Endodermal cell (in vitro differentiated cells): ENCODE measurements around the gene HS6ST1. TPM values are rescaled to one million over a fixed set of nuclear protein-coding genes. Genes with fewer than 3 reads are reported as not detected.

Source experiments
- DNase-seq: peaks from one replicate; pipeline ENCODE4 v3.0.0-alpha.2; 2017
- H3K27ac ChIP-seq: 2 replicates; pipeline ENCODE4 v1.5.1; 2013; ENCODE audit warnings: mild to moderate bottlenecking, low read depth, low read length, moderate library complexity
- H3K27me3 ChIP-seq: 2 replicates; pipeline ENCODE4 v1.6.1; 2013; ENCODE audit warnings: mild to moderate bottlenecking, low read length, moderate library complexity; ENCODE audit not compliant: insufficient read depth, control insufficient read depth, poor library complexity, severe bottlenecking
- H3K36me3 ChIP-seq: 2 replicates; pipeline ENCODE4 v1.7.0; 2013; ENCODE audit warnings: mild to moderate bottlenecking, low read length, moderate library complexity; ENCODE audit not compliant: control insufficient read depth, insufficient read depth
- H3K4me1 ChIP-seq: one replicate; pipeline ENCODE4 v1.7.0; 2013; ENCODE audit warnings: low read length; ENCODE audit not compliant: control insufficient read depth, insufficient read depth
- H3K4me3 ChIP-seq: 2 replicates; pipeline ENCODE4 v1.5.1; 2013; ENCODE audit warnings: mild to moderate bottlenecking, low read length, moderate library complexity
- H3K9ac ChIP-seq: 2 replicates; pipeline ENCODE4 v1.6.1; 2013; ENCODE audit warnings: mild to moderate bottlenecking, low read length, moderate library complexity; ENCODE audit not compliant: poor library complexity, severe bottlenecking; ENCODE audit errors: extremely low read depth
- H3K9me3 ChIP-seq: 2 replicates; pipeline ENCODE4 v1.6.1; 2013; ENCODE audit warnings: mild to moderate bottlenecking, low read length, moderate library complexity; ENCODE audit not compliant: control insufficient read depth
- H3K27ac Mint-ChIP-seq: 2 replicates; pipeline ENCODE4 v1.8.0; 2020; ENCODE audit warnings: mixed read lengths
- H3K27me3 Mint-ChIP-seq: 2 replicates; pipeline ENCODE4 v1.8.0; 2021; ENCODE audit warnings: mild to moderate bottlenecking, mixed read lengths; ENCODE audit not compliant: insufficient read depth
- H3K36me3 Mint-ChIP-seq: 2 replicates; pipeline ENCODE4 v1.8.0; 2020; ENCODE audit warnings: low read depth, mixed read lengths
- H3K4me1 Mint-ChIP-seq: 2 replicates; pipeline ENCODE4 v1.8.0; 2020; ENCODE audit warnings: mixed read lengths
- H3K4me3 Mint-ChIP-seq: 2 replicates; pipeline ENCODE4 v1.8.0; 2020; ENCODE audit warnings: mild to moderate bottlenecking, moderate library complexity, mixed read lengths
- H3K9me3 Mint-ChIP-seq: 2 replicates; pipeline ENCODE4 v1.8.0; 2020; ENCODE audit warnings: mild to moderate bottlenecking, mixed read lengths
- WGBS, 2 experiments: methylation state at CpG; one replicate each; pipeline versions ENCODE4 v1.1.5 to v1.1.7; 2013; ENCODE audit warnings: missing lambda C conversion rate in 2 of 2, mixed read lengths in 1 of 2; ENCODE audit not compliant: insufficient coverage in 1 of 2, insufficient read length in 1 of 2; 5-methylcytosine and 5-hydroxymethylcytosine counted together
- total RNA-seq, 2 donors: library from RNA; stranded (reverse); fragmentation: NEBNext Ultra II Directional in 1 of 2; extraction: Animal tissue kit (Norgen Biotek cat#: 25700) in 1 of 2; gene quantifications; 2 replicates in 1 of 2; 3 replicates in 1 of 2; pipeline ENCODE4 v1.2.1, GENCODE V29; 2021
- TF ChIP-seq, protein P1 (sequence below): fragments of 200-600 bp; sonication (generic); conservative IDR thresholded peaks from 2 replicates; pipeline ENCODE4 v1.5.0; 2021; ENCODE audit warnings: antibody characterized with exemption, mild to moderate bottlenecking

HS6ST1 gene
- total RNA-seq, 2 donors from 2014 or later = 93.0 to 106 TPM

DNA sequence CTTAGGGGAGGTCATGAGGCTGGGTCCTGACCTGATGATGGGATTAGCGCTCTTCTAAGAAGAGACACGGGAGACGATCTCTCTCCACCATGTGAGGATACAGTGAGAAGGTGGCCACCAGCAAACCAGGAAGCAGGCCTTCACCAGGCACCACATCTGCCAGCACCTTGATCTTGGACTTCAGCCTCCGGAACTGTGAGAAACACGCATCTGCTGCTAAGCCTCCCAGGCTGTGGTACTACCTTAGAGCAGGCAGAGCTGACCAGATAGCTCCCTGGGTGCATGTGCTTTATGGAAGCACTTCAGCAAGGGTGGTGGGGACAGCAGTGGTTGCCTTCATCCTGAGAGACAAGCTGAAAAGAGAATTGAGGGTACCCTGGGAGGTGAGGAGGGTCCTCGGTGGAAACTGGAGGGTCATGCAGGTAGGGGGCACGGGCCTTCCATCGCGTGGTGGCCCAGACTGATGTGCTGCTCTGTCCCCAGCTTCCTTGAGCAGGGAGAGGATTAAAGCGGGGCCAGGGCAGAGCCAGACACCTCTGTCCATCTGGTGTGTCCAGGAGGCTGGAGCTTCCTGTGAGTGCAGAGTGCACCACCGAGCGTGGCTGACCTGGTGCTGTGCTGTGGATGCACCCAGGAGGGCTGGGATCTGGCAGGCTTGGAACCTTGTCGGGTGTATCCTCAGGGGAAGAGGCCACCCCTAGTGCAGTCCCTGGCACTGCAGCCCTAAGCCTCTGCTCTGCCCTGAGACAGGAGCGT is 42.9 kb upstream of the HS6ST1 start:
- H3K9me3 ChIP-seq = no peaks in the 10 kb centered on the region
- H3K27me3 Mint-ChIP-seq = peaks cover 6% of the 10 kb centered on the region
- H3K36me3 Mint-ChIP-seq = peaks cover 2% of the 10 kb centered on the region
- peak overlapping the region; percentile 96 for H3K27ac Mint-ChIP-seq
- 92 to 95% methylated on average over 8 to 14 of the region's 14 CpGs for WGBS, 2 experiments
- TF ChIP-seq, protein P1, sequence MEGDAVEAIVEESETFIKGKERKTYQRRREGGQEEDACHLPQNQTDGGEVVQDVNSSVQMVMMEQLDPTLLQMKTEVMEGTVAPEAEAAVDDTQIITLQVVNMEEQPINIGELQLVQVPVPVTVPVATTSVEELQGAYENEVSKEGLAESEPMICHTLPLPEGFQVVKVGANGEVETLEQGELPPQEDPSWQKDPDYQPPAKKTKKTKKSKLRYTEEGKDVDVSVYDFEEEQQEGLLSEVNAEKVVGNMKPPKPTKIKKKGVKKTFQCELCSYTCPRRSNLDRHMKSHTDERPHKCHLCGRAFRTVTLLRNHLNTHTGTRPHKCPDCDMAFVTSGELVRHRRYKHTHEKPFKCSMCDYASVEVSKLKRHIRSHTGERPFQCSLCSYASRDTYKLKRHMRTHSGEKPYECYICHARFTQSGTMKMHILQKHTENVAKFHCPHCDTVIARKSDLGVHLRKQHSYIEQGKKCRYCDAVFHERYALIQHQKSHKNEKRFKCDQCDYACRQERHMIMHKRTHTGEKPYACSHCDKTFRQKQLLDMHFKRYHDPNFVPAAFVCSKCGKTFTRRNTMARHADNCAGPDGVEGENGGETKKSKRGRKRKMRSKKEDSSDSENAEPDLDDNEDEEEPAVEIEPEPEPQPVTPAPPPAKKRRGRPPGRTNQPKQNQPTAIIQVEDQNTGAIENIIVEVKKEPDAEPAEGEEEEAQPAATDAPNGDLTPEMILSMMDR = no peak
- H3K27ac ChIP-seq = peak overlapping the region; percentile 98
- no peaks in the 10 kb centered on the region for H3K9me3 Mint-ChIP-seq
- no peaks in the 10 kb centered on the region for H3K36me3 ChIP-seq
- no peak overlapping the region for H3K4me3 Mint-ChIP-seq
- no peaks in the 10 kb centered on the region for H3K27me3 ChIP-seq
- peaks cover 4% of the 10 kb centered on the region for H3K4me1 ChIP-seq
- peak; percentile 44 for DNase-seq
- no peak overlapping the region for H3K4me3 ChIP-seq
- peaks cover 17% of the 10 kb centered on the region for H3K4me1 Mint-ChIP-seq
- no peak overlapping the region for H3K9ac ChIP-seq

DNA sequence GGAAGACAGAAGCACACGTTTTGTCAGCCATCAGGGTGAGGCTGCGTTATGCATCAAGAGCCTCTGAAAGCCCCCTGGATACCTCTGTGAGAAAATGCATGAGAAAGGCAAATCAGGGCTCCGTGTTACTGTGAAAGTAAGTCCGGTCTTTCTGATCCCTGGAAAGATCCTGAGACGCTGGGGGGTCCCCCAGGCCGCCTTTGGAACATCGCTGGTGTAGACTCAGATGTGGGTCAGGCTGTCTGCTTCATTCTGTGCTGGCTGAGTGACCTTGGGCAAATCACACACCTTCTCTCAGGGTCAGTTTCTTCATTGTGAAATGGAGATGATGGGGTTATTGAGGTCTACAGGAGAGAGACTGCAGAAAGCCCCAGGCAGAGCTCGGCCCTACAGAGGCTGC is 42.0 kb upstream of the HS6ST1 start:
- Histone ChIP-seq H3K27me3 (no peaks in the 10 kb centered on the region), H3K4me1 (peaks cover 4% of the 10 kb centered on the region), H3K36me3 (no peaks in the 10 kb centered on the region), H3K27ac (no peak overlapping the region), H3K9ac (no peak overlapping the region), H3K9me3 (no peaks in the 10 kb centered on the region), H3K4me3 (no peak overlapping the region)
- WGBS, 2 experiments = 91 to 98% methylated on average over 8 of the region's 8 CpGs
- peaks cover 17% of the 10 kb centered on the region for H3K4me1 Mint-ChIP-seq
- no peak overlapping the region for H3K27ac Mint-ChIP-seq
- H3K9me3 Mint-ChIP-seq = no peaks in the 10 kb centered on the region
- H3K4me3 Mint-ChIP-seq = no peak overlapping the region
- TF ChIP-seq, protein P1 = no peak
- DNase-seq = peak; percentile 37
- peaks cover 6% of the 10 kb centered on the region for H3K27me3 Mint-ChIP-seq
- peaks cover 2% of the 10 kb centered on the region for H3K36me3 Mint-ChIP-seq

DNA sequence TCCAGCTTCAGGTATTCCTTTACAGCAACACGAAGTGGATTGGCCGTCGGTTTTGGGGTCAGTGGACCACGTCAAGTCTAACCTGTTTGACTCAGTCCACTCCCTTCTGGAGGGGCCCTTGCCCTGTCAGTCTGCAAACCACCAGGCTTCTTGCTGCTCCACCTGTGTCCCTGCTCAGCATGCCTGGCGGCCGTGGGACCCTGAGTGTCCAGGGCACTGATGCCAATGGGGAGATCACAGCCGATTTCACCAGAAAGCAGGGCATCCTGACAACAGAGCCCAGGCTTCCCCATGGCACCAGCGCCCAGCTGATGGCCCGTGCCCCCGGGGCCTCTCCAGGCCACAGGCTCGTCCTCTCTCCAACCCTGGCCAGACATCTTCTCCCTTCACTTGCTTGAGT is 41.2 kb upstream of the HS6ST1 start:
- Histone ChIP-seq H3K27ac (no peak overlapping the region), H3K36me3 (no peaks in the 10 kb centered on the region), H3K9me3 (no peaks in the 10 kb centered on the region), H3K4me1 (peaks cover 4% of the 10 kb centered on the region), H3K4me3 (no peak overlapping the region), H3K9ac (no peak overlapping the region), H3K27me3 (no peaks in the 10 kb centered on the region)
- Mint-ChIP-seq H3K4me3 (no peak overlapping the region), H3K27me3 (peaks cover 6% of the 10 kb centered on the region), H3K36me3 (peaks cover 2% of the 10 kb centered on the region), H3K4me1 (peaks cover 17% of the 10 kb centered on the region), H3K9me3 (peaks cover 5% of the 10 kb centered on the region), H3K27ac (no peak overlapping the region)
- DNase-seq = peak; percentile 36
- WGBS, 2 experiments = 85 to 94% methylated on average over 9 to 11 of the region's 11 CpGs
- TF ChIP-seq, protein P1 = no peak
